Osteocyte (in vitro differentiated cells): ENCODE measurements around the gene PLPP3. TPM values are rescaled to one million over a fixed set of nuclear protein-coding genes. Genes with fewer than 3 reads are reported as not detected.

Experiments used
- DNase-seq: peaks from one replicate; pipeline ENCODE4 v3.0.0; 2021; ENCODE audit warnings: mixed read lengths; ENCODE audit not compliant: unreplicated experiment; ENCODE audit errors: extremely low spot score
- H3K27ac Mint-ChIP-seq: one replicate; pipeline ENCODE4 v1.8.0; 2021; ENCODE audit warnings: mild to moderate bottlenecking, mixed read lengths; ENCODE audit not compliant: unreplicated experiment
- H3K27me3 Mint-ChIP-seq: one replicate; pipeline ENCODE4 v1.8.0; 2021; ENCODE audit warnings: mixed read lengths; ENCODE audit not compliant: unreplicated experiment
- H3K36me3 Mint-ChIP-seq: one replicate; pipeline ENCODE4 v1.8.0; 2021; ENCODE audit warnings: mixed read lengths; ENCODE audit not compliant: unreplicated experiment
- H3K4me1 Mint-ChIP-seq: one replicate; pipeline ENCODE4 v1.8.0; 2021; ENCODE audit warnings: mixed read lengths; ENCODE audit not compliant: unreplicated experiment
- H3K4me3 Mint-ChIP-seq: one replicate; pipeline ENCODE4 v1.8.0; 2021; ENCODE audit warnings: mild to moderate bottlenecking, moderate library complexity, mixed read lengths; ENCODE audit not compliant: unreplicated experiment
- H3K9me3 Mint-ChIP-seq: one replicate; pipeline ENCODE4 v1.8.0; 2021; ENCODE audit warnings: mixed read lengths; ENCODE audit not compliant: unreplicated experiment
- CTCF ChIP-seq: fragments of 200-600 bp; sonication (generic); IDR thresholded peaks from 2 replicates; pipeline ENCODE4 v1.5.0; 2021; ENCODE audit warnings: antibody characterized with exemption, mild to moderate bottlenecking, moderate library complexity
- total RNA-seq: library from RNA; stranded (reverse); gene quantifications from 2 replicates; pipeline ENCODE4 v1.2.1, GENCODE V29; 2021

PLPP3 gene
- total RNA-seq, 1 donor from 2014 or later: 157 TPM

GRCh38 chr1:56477164-56478111 lies 101.9 kb downstream of the PLPP3 start:
- no peak for TF ChIP-seq CTCF
- peak overlapping the region; percentile 35 for H3K27ac Mint-ChIP-seq
- H3K36me3 Mint-ChIP-seq: peaks cover 2% of the 10 kb centered on the region
- peaks cover 3% of the 10 kb centered on the region for H3K4me1 Mint-ChIP-seq
- no peaks in the 10 kb centered on the region for H3K27me3 Mint-ChIP-seq
- H3K9me3 Mint-ChIP-seq: no peaks in the 10 kb centered on the region
- DNase-seq: peak; percentile 81
- peak overlapping the region; percentile 67 for H3K4me3 Mint-ChIP-seq

GRCh38 chr1:56473582-56474270 lies 105.6 kb downstream of the PLPP3 start:
- TF ChIP-seq CTCF: no peak
- H3K36me3 Mint-ChIP-seq: peaks cover 2% of the 10 kb centered on the region
- no peak overlapping the region for H3K27ac Mint-ChIP-seq
- peaks cover 6% of the 10 kb centered on the region for H3K4me1 Mint-ChIP-seq
- DNase-seq: peak; percentile 40
- H3K4me3 Mint-ChIP-seq: no peak overlapping the region
- H3K27me3 Mint-ChIP-seq: no peaks in the 10 kb centered on the region
- no peaks in the 10 kb centered on the region for H3K9me3 Mint-ChIP-seq

- no peaks in the 10 kb centered on the region for H3K27me3 Mint-ChIP-seq
- H3K9me3 Mint-ChIP-seq: no peaks in the 10 kb centered on the region
- no peak overlapping the region for H3K27ac Mint-ChIP-seq
- TF ChIP-seq CTCF: no peak
- peak; percentile 27 for DNase-seq
- no peak overlapping the region for H3K4me3 Mint-ChIP-seq
- peaks cover 6% of the 10 kb centered on the region for H3K4me1 Mint-ChIP-seq
- peaks cover 2% of the 10 kb centered on the region for H3K36me3 Mint-ChIP-seq
These were observed 106.5 kb downstream of the PLPP3 start for GRCh38 chr1:56472860-56473259.

- no peak for TF ChIP-seq CTCF
- Mint-ChIP-seq H3K27me3 (no peaks in the 10 kb centered on the region), H3K4me3 (no peak overlapping the region), H3K36me3 (peaks cover 3% of the 10 kb centered on the region), H3K4me1 (peaks cover 3% of the 10 kb centered on the region), H3K9me3 (no peaks in the 10 kb centered on the region), H3K27ac (no peak overlapping the region)
- DNase-seq: no peak
These were observed 109.6 kb downstream of the PLPP3 start for GRCh38 chr1:56469640-56470371.
